H7 (cell line): ENCODE results near the gene SPATA21. TPM values are rescaled to one million over a fixed set of nuclear protein-coding genes. Genes with fewer than 3 reads are reported as not detected.
"Not testable (repeated sequence)": the region's sequence is repeated elsewhere in the genome, so short reads cannot be mapped to it uniquely, and the experiment has no call there.

Source experiments
- DNase-seq: peaks from one replicate; pipeline ENCODE4 v3.0.0; 2012
- H3K27me3 ChIP-seq: 2 replicates; pipeline ENCODE4 v1.6.0; 2011; ENCODE audit warnings: mild to moderate bottlenecking, low read length; ENCODE audit not compliant: control insufficient read depth, insufficient read depth
- H3K36me3 ChIP-seq: replicated peaks from 2 replicates; pipeline ENCODE4 v1.5.1; 2011; ENCODE audit warnings: low read length; ENCODE audit not compliant: control insufficient read depth, insufficient read depth
- H3K4me3 ChIP-seq: 2 replicates; pipeline ENCODE4 v1.5.1; 2011; ENCODE audit warnings: low read depth, mild to moderate bottlenecking, control low read depth, low read length, moderate library complexity; ENCODE audit not compliant: insufficient read depth
- total RNA-seq: library from RNA; depleted of rRNA; stranded (reverse); fragments of >200 nt; shearing (Covaris generic); gene quantifications from 2 replicates; pipeline ENCODE4 v1.2.3, GENCODE V29; 2014; rRNA removed

The SPATA21 gene, protein sequence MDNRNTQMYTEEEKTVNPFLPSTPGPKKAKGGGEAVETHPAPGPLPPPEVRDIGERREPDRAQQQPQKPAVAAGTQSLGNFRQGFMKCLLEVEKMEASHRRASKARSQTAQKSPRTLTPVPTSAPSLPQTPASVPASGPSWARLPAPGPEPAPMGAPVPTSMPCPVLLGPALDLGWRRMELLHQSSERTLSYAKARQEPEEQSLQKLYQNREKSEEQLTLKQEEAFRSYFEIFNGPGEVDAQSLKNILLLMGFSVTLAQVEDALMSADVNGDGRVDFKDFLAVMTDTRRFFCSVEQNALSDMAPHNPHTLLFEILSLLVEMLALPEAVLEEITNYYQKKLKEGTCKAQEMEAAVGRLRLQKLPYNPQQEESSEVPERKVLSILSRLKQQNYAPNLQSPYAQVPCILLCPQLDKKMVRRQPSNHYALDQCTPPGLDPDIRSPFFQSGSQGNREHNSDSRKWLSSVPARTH
- 0.07 TPM in 1 of 2 replicates, not detected in the other for total RNA-seq

DNA sequence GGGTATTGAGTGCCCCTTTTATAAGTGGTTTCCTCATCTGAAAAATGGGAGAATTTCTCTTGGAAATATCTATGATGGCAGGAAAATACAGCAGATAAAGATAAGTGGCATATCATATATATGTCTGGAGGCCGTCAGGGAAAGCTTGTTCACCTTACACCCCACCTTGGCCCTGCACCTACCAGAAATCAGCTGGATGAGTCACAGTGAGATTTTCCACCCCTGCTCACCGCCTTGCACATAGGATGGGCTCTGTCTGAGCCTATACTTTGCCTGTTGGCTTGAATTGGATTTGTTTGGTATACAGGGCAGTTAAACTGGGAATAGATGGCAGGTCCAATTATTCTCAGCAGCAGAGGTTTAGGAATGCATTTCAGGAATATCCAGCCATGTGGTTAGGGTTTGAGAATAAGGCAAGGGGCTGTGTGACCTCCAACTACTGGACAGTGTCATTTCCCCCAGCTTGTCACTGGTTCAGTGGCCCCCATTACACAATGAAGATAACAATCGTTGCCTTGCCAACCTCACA, at the start of gene SPATA21:
TSS of gene SPATA21 (minus strand) at position 479 of the 529 bp plus-strand sequence. CDS start 6,053 bp downstream, outside the sequence.
- H3K36me3 ChIP-seq, result no peaks in the 10 kb centered on the region
- H3K4me3 ChIP-seq, result no peak within 1 kb of the TSS
- DNase-seq, result no peak
- H3K27me3 ChIP-seq, result no peaks in the 10 kb centered on the region

DNA sequence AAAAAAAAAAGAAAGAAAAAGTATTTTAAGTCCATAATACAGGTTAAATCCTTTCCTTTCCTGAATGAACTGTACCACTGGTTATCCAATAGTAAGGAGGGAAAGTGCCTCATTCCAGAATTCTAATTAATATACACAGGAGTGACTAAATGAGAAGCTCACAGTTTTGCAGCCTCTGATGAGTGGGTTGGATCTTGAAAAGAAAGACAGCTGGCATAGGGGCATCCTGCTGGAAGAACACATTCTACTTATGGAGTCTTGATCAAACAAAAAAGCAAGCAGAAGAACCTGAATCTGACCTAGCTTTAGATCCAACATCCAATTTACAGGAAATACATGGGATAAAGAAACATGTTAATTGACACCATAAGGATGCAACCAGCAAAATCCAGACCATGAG, 49.8 kb upstream of the SPATA21 start:
- H3K36me3 ChIP-seq, result peaks cover 13% of the 10 kb centered on the region
- not testable (repeated sequence) for DNase-seq, H3K27me3 ChIP-seq, H3K4me3 ChIP-seq

DNA sequence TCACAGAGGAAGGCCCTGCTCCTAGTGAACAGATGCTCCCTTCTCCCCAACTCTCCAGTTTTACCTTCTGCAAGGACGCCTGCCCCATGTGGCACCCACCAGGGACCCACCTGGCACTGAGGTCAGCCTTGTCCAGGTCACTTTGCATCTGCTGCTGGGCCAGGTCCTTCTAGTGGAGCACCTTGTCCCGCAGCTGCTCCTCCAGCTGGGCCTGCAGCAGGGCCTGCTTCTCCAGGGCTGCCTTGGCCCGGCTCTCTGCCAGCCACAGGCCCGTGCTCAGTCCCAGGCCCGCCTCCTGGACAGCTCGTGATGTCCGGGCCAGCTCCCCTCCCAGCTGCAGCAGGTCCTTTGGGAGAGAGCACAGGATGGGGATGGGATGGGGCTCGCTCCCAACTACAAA, 49.1 kb upstream of the SPATA21 start:
- H3K4me3 ChIP-seq, DNase-seq, H3K27me3 ChIP-seq: not testable (repeated sequence)
- H3K36me3 ChIP-seq, result peaks cover 13% of the 10 kb centered on the region

DNA sequence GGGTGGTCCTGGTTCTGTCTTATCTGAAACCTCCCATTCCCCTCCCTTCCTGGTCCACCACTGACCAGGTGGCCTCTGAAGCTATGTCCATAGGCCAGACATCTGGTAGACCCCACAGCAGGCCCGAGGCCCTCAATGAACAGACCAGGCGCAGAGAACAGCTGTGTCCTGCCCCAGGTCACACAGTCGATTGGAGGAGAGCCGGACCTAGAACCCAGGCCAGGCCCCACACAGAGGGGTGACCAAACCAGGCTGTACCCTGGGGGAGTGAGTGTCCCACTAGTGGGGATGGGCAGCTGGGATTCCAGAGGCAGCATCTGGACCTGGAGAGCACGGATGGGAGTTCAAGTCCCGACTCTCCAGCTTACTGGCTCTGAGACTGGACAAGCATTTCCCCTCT, 47.7 kb upstream of the SPATA21 start:
- Histone ChIP-seq H3K36me3 (peaks cover 13% of the 10 kb centered on the region), H3K27me3 (no peaks in the 10 kb centered on the region), H3K4me3 (no peak overlapping the region)
- peak; percentile 22 for DNase-seq

GRCh38 chr1:16484501-16484835, 47.2 kb upstream of the SPATA21 start:
- no peak for DNase-seq
- Histone ChIP-seq H3K4me3 (no peak overlapping the region), H3K27me3 (no peaks in the 10 kb centered on the region), H3K36me3 (peaks cover 13% of the 10 kb centered on the region)

GRCh38 chr1:16483639-16484500, 46.6 kb upstream of the SPATA21 start:
- DNase-seq, result peak; percentile 53

DNA sequence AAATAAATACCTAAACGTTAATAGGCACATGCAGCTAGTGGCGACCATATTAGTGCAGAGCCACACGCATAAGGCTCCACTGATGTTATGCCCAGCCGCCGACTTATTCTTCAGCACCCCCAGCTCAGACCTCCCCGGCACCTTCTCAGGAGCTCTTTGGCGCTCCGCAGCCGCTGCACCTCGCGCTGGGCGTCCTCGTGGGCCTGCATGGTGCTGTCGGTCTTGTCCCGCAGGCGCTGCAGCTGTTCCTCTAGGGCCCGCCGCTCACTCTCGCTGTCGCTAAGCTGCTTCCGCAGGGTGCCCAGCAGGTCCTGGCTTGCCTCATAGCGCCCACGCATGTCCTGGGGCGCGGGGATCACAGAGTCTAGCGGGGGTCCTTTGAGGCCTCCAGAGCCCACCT, 45.9 kb upstream of the SPATA21 start:
- H3K36me3 ChIP-seq, result peaks cover 17% of the 10 kb centered on the region
- H3K27me3 ChIP-seq, DNase-seq, H3K4me3 ChIP-seq: not testable (repeated sequence)

More at GRCh38 chr1:16483639-16484500, 46.6 kb upstream of the SPATA21 start:
- H3K27me3 ChIP-seq, H3K4me3 ChIP-seq: not testable (repeated sequence)
- H3K36me3 ChIP-seq, result peaks cover 13% of the 10 kb centered on the region

DNA sequence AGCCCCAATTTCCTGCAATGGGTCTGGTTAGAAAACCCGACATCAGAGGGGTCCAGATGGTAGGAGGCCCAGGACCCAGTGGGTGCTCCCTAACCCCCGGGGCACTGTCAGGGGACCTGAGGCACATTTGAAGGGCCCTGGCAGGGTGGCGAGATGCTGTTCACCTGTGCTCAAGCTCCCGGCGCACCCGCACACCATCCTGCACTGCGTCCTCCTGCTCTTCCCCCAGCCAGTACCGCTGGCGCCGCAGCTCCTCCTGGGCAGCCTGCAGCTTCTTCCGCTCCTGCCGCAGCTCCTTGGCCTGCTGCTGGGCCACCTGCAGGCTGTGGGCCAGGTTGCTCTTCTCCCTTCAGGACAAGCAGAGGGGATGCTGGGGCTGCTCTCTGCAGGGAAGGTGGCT, 40.9 kb upstream of the SPATA21 start:
- peaks cover 9% of the 10 kb centered on the region for H3K36me3 ChIP-seq
- no peak overlapping the region for H3K4me3 ChIP-seq
- peak; percentile 29 for DNase-seq
- no peaks in the 10 kb centered on the region for H3K27me3 ChIP-seq

GRCh38 chr1:16475771-16476770, 38.8 kb upstream of the SPATA21 start:
- DNase-seq, result peak; percentile 39
- not testable (repeated sequence) for H3K27me3 ChIP-seq, H3K4me3 ChIP-seq, H3K36me3 ChIP-seq

DNA sequence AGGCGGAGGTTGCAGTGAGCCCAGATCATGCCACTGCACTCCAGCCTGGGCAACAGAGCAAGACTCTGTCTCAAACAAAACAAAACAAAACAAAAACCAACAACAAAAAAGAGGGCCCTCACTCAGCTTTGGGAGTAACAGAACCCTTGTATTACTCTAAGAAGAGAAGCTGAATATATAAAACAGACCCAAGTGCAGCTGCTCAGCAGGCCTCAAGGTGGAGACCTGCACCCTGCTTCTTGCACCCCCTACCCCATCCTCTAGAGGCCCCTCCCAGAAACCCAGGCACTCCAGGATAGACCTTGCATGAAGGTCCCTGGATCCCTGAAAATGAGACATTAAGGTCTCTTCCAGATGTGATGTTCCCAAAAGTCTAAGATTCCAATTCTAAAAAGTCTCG, 37.7 kb upstream of the SPATA21 start:
- peak; percentile 88 for DNase-seq
- not testable (repeated sequence) for H3K4me3 ChIP-seq, H3K36me3 ChIP-seq, H3K27me3 ChIP-seq

- Histone ChIP-seq H3K36me3 (peaks cover 6% of the 10 kb centered on the region), H3K27me3 (no peaks in the 10 kb centered on the region), H3K4me3 (no peak overlapping the region)
- DNase-seq, result peak; percentile 55
Measured at GRCh38 chr1:16474166-16474800, 37.1 kb upstream of the SPATA21 start.

DNA sequence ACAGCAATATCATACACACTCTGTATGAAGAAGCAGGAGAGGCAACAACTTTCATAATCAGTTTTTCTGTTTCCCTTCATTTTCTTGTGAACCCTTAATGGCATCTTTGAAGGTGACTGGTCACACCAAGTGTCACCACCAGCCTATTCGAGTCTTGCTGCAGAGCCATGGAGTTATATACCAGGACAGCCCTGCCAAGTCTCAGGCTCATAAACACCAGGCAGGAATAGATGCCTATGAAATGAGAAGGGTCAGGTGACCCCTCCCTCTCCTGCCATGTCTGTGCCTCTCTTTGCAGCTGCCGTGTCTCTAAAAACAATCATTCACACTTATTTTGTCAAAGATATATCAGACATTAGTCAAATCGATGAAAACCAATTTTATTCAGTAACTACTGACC, 31.3 kb upstream of the SPATA21 start:
- Histone ChIP-seq H3K27me3 (no peaks in the 10 kb centered on the region), H3K4me3 (no peak overlapping the region), H3K36me3 (no peaks in the 10 kb centered on the region; the same call in 1 of the 2 replicates)
- no peak for DNase-seq

- Histone ChIP-seq H3K36me3 (peaks cover 1% of the 10 kb centered on the region; the same call in 1 of the 2 replicates), H3K27me3 (no peaks in the 10 kb centered on the region), H3K4me3 (no peak overlapping the region)
- no peak for DNase-seq
Measured at GRCh38 chr1:16464917-16465625, 27.8 kb upstream of the SPATA21 start.
